Panc1 (cell line): ENCODE results near the gene PTEN. TPM values are rescaled to one million over a fixed set of nuclear protein-coding genes. Genes with fewer than 3 reads are reported as not detected.

ENCODE experiments used
- ATAC-seq: fragments of 200-7000 bp; cut with Tn5 transposase; 2 replicates; pipeline ENCODE4 v1.9.1; 2020; ENCODE audit warnings: mild to moderate bottlenecking, moderate library complexity
- BruUV-seq: library from RNA; stranded (reverse); fragments of 400-500 nt; replicated peaks from 2 replicates; lab custom pipeline; 2021; lab: Mats Ljungman, UMichigan
- CTCF ChIA-PET: fragments of 300-600 bp; sonication (Branson Sonifier 250); formaldehyde crosslinking; loops from one replicate; lab custom pipeline; 2022; ENCODE audit warnings: antibody characterized with exemption; lab: Charles Lee
- POLR2A ChIA-PET: fragments of 300-600 bp; sonication (Branson Sonifier 250); formaldehyde crosslinking; loops from one replicate; lab custom pipeline; 2022; ENCODE audit warnings: antibody characterized with exemption; lab: Charles Lee
- DNase-seq: peaks from one replicate; pipeline ENCODE4 v3.0.0-alpha.2; 2010; ENCODE audit warnings: low read depth, low spot score
- H3K27ac ChIP-seq: 2 replicates; pipeline ENCODE4 v1.5.1; 2011; ENCODE audit warnings: mild to moderate bottlenecking, low read length, inconsistent platforms
- H3K27me3 ChIP-seq: fragments of 200-500 bp; sonication (Bioruptor generic); 2 replicates; pipeline ENCODE4 v1.6.0; 2014; ENCODE audit warnings: low read length, inconsistent platforms; ENCODE audit not compliant: control insufficient read depth, insufficient read depth
- H3K36me3 ChIP-seq: fragments of 200-500 bp; sonication (Bioruptor generic); 2 replicates; pipeline ENCODE4 v1.5.1; 2014; ENCODE audit warnings: inconsistent platforms, mild to moderate bottlenecking, low read length, moderate library complexity; ENCODE audit not compliant: control insufficient read depth, insufficient read depth
- H3K4me1 ChIP-seq: 2 replicates; pipeline ENCODE4 v1.5.1; 2011; ENCODE audit warnings: inconsistent platforms, mild to moderate bottlenecking, low read length, moderate library complexity; ENCODE audit not compliant: control insufficient read depth, insufficient read depth
- H3K4me3 ChIP-seq, 2 experiments: 2 replicates each; pipeline ENCODE4 v1.5.1; 2011 to 2012; ENCODE audit warnings: low read depth in 2 of 2, low read length in 2 of 2, mild to moderate bottlenecking in 2 of 2, inconsistent platforms in 1 of 2, moderate library complexity in 1 of 2
- H3K9me3 ChIP-seq: fragments of 200-500 bp; sonication (Bioruptor generic); 2 replicates; pipeline ENCODE4 v1.5.1; 2014; ENCODE audit warnings: low read depth, mild to moderate bottlenecking, inconsistent platforms, low read length, moderate library complexity; ENCODE audit not compliant: control insufficient read depth, insufficient read depth
- POLR2AphosphoS5 ChIP-seq: IDR thresholded peaks from 2 replicates; pipeline ENCODE4 v1.6.1; 2012; ENCODE audit warnings: mild to moderate bottlenecking, low read depth, low read length, moderate library complexity
- SIN3A ChIP-seq: IDR thresholded peaks from 2 replicates; pipeline ENCODE4 v1.6.1; 2012; ENCODE audit warnings: low read depth, mild to moderate bottlenecking, low read length, moderate library complexity, borderline replicate concordance; ENCODE audit not compliant: insufficient read depth
- TCF7L2 ChIP-seq: IDR thresholded peaks from 2 replicates; pipeline ENCODE4 v1.6.1; 2011; ENCODE audit warnings: mild to moderate bottlenecking, low read depth, low read length, inconsistent platforms
- in situ Hi-C: cut with HindIII; loops from 2 replicates; pipeline ENCODE4 v1.10.0; 2016; ENCODE audit warnings: low sequenced_read_pairs, low pct_unique_long_range_greater_than_20kb
- intact Hi-C: fragments of 100-400 bp; cut with micrococcal nuclease; formaldehyde crosslinking; loops from one replicate; pipeline ENCODE4 v1.10.0; 2022; ENCODE audit not compliant: unreplicated experiment
- total RNA-seq: library from RNA; stranded (reverse); gene quantifications from one replicate; pipeline ENCODE4 v1.2.1, GENCODE V29; 2021; ENCODE audit not compliant: unreplicated experiment
- TF ChIP-seq, protein P1 (sequence below), 2 experiments: IDR thresholded peaks; 2 replicates each; pipeline ENCODE4 v1.6.1; 2011 to 2012; ENCODE audit warnings: low read depth in 2 of 2, control low read depth in 1 of 2, low read length in 1 of 2, mild to moderate bottlenecking in 1 of 2, moderate library complexity in 1 of 2; ENCODE audit not compliant: insufficient read depth in 1 of 2
- TF ChIP-seq, protein P2 (sequence below): fragments of 450-650 bp; IDR thresholded peaks from 2 replicates; pipeline ENCODE4 v1.5.1; 2017; ENCODE audit warnings: mild to moderate bottlenecking

The PTEN gene
- total RNA-seq, 1 experiment from 2014 or later = 88.9 TPM

- Histone ChIP-seq H3K9me3 (no peaks in the 10 kb centered on the region), H3K27me3 (no peaks in the 10 kb centered on the region), H3K27ac (peak within 1 kb of the TSS; percentile 99), H3K36me3 (peaks cover 19% of the 10 kb centered on the region), H3K4me1 (peaks cover 17% of the 10 kb centered on the region), H3K4me3 (peak within 1 kb of the TSS; percentile 89 to 96)
- TF ChIP-seq, protein P1, sequence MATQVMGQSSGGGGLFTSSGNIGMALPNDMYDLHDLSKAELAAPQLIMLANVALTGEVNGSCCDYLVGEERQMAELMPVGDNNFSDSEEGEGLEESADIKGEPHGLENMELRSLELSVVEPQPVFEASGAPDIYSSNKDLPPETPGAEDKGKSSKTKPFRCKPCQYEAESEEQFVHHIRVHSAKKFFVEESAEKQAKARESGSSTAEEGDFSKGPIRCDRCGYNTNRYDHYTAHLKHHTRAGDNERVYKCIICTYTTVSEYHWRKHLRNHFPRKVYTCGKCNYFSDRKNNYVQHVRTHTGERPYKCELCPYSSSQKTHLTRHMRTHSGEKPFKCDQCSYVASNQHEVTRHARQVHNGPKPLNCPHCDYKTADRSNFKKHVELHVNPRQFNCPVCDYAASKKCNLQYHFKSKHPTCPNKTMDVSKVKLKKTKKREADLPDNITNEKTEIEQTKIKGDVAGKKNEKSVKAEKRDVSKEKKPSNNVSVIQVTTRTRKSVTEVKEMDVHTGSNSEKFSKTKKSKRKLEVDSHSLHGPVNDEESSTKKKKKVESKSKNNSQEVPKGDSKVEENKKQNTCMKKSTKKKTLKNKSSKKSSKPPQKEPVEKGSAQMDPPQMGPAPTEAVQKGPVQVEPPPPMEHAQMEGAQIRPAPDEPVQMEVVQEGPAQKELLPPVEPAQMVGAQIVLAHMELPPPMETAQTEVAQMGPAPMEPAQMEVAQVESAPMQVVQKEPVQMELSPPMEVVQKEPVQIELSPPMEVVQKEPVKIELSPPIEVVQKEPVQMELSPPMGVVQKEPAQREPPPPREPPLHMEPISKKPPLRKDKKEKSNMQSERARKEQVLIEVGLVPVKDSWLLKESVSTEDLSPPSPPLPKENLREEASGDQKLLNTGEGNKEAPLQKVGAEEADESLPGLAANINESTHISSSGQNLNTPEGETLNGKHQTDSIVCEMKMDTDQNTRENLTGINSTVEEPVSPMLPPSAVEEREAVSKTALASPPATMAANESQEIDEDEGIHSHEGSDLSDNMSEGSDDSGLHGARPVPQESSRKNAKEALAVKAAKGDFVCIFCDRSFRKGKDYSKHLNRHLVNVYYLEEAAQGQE (IDR thresholded peaks at IDR 0.05; ENCODE audit: insufficient read depth in 1 of 2, low read depth in 2 of 2, low read length in 1 of 2) = peak in 1 of 2 experiments; percentile 50; a peak in 1 of 4 replicates
- TF ChIP-seq SIN3A (peak; percentile 72; the same call in 1 of the 2 replicates), TCF7L2 (peak; percentile 39; the same call in 1 of the 2 replicates), POLR2AphosphoS5 (peak; percentile 93)
- TF ChIP-seq, protein P2, sequence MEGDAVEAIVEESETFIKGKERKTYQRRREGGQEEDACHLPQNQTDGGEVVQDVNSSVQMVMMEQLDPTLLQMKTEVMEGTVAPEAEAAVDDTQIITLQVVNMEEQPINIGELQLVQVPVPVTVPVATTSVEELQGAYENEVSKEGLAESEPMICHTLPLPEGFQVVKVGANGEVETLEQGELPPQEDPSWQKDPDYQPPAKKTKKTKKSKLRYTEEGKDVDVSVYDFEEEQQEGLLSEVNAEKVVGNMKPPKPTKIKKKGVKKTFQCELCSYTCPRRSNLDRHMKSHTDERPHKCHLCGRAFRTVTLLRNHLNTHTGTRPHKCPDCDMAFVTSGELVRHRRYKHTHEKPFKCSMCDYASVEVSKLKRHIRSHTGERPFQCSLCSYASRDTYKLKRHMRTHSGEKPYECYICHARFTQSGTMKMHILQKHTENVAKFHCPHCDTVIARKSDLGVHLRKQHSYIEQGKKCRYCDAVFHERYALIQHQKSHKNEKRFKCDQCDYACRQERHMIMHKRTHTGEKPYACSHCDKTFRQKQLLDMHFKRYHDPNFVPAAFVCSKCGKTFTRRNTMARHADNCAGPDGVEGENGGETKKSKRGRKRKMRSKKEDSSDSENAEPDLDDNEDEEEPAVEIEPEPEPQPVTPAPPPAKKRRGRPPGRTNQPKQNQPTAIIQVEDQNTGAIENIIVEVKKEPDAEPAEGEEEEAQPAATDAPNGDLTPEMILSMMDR = peak; percentile 48
- ChIA-PET POLR2A (no interaction called here), CTCF (interaction anchor here (0.6 to 1.0 kb wide), 2 partner anchors 284 to 572 kb away, joined by 3 to 7 read pairs; no protein-coding TSS in a partner anchor)
- intact Hi-C loops (no loop called here), in situ Hi-C loops (no loop called here)
- ATAC-seq = peak; percentile 98
- DNase-seq = peak; percentile 76
- BruUV-seq = no TSS peak
These were observed 45.6 kb upstream of the PTEN start, which contains the start of gene ATAD1 for GRCh38 chr10:87817609-87818504. ATAD1 (minus strand) TSS chr10:87818226; CDS start chr10:87814599, 3,627 bp downstream.

- Histone ChIP-seq H3K36me3 (peaks cover 12% of the 10 kb centered on the region), H3K4me1 (peaks cover 17% of the 10 kb centered on the region), H3K4me3 (peak overlapping the region; percentile 89 to 96), H3K9me3 (no peaks in the 10 kb centered on the region), H3K27me3 (no peaks in the 10 kb centered on the region), H3K27ac (peak overlapping the region; percentile 99)
- TF ChIP-seq, protein P1 (IDR thresholded peaks at IDR 0.05; ENCODE audit: insufficient read depth in 1 of 2, low read depth in 2 of 2, low read length in 1 of 2) = no peak
- TF ChIP-seq, protein P2 = peak; percentile 0; the same call in 1 of the 2 replicates
- in situ Hi-C loops (no loop called here), intact Hi-C loops (no loop called here)
- DNase-seq (peak; percentile 8), ATAC-seq (peak; percentile 66)
- ChIA-PET POLR2A (interaction anchor here (0.6 kb wide), 1 partner anchor 567 kb away, joined by 7 read pairs; no protein-coding TSS in a partner anchor), CTCF (interaction anchor here (0.6 to 1.0 kb wide), 2 partner anchors 278 to 571 kb away, joined by 3 to 7 read pairs; no protein-coding TSS in a partner anchor)
- TSS peak; percentile 86 for BruUV-seq
These were observed 44.7 kb upstream of the PTEN start for GRCh38 chr10:87818505-87819288.
